GM21619 (cell line): Measurements from ENCODE around the gene MAPT.

Experiments
- ATAC-seq: cut with Tn5 transposase; IDR thresholded peaks from one replicate; pipeline ENCODE4 v1.9.1; 2021; ENCODE audit not compliant: unreplicated experiment

Gene MAPT

DNA sequence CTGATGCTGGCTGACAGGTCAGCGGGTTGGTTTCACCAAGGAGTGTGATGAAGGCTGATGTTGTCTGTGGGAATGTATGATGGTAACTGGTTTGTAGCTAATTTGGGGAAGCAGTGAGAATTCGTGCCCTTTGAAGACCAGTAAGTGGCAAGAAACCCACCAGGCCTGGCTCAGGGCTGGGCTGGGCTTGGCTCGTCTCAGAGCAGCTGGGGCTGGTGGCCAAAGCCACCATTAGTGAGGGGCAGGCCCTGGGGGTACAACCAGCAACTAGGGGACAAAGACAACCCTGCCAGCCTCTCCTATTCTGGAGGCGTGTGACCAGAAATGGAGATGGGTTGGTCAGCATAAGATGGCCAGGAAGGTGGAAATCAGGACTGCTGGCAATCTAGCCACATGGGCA lies 91.7 kb downstream of the MAPT start:
- ATAC-seq = no peak

DNA sequence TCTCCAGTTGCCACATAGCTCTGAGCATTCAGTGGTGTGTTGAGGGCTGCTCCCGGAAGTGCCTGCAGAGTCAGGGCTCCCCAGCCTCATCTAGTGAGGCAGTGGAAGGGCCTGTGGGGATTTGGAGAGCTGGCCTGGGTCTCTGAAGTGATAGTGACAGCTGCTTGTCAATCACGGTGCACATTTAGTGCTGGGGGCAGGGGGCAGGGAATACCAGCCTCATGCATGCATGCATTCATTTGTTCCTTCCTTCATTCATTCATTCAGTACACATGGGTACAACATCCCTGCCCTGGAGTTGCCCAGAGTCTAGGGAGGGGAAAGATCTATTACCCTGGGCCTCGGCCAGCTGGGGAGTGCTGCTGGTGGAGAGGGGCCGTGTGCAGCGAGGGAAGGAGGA lies 93.4 kb downstream of the MAPT start:
- ATAC-seq = no peak

DNA sequence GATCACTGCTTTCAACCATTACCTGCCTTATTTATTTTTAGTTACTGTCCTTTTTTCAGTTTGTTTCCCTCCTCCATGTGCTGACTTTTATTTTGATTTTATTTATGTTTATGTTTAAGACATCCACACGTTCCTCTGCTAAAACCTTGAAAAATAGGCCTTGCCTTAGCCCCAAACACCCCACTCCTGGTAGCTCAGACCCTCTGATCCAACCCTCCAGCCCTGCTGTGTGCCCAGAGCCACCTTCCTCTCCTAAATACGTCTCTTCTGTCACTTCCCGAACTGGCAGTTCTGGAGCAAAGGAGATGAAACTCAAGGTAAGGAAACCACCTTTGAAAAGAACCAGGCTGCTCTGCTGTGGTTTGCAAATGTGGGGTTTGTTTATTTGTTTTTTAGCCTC lies 95.4 kb downstream of the MAPT start:
- no peak for ATAC-seq

DNA sequence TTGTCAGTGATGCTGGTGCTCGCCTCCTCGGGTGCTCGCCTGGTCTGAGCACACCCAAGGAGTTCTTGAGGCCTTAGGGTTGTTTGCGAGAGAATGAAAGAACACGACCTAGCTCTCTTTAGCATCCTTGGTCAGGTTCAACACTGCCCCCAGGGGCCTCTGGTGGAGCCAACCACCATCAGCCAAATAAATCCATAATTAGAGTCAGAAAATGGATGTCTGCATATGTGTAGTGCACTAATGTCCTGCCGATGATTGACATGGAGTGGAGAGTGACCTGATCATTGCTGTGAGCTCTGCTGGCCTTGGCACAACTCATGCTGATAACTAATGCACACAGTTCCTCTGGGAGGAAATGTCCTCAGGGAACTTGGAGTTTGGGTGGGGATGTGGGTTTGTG lies 96.5 kb downstream of the MAPT start:
- ATAC-seq = no peak

DNA sequence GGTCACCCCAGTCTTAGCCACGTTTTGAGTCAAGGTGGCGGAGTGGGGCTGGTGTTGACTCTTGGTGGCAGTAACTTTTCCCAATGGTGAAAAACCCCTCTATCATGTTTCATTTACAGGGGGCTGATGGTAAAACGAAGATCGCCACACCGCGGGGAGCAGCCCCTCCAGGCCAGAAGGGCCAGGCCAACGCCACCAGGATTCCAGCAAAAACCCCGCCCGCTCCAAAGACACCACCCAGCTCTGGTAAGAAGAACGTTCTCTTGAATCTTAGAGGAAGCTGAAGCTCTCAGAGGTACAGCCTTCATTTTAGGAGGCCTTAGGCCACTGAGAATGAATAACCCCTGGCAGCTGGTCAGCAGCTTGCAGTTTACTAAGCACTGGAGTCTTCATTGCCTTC lies 97.0 kb downstream of the MAPT start:
- no peak for ATAC-seq

DNA sequence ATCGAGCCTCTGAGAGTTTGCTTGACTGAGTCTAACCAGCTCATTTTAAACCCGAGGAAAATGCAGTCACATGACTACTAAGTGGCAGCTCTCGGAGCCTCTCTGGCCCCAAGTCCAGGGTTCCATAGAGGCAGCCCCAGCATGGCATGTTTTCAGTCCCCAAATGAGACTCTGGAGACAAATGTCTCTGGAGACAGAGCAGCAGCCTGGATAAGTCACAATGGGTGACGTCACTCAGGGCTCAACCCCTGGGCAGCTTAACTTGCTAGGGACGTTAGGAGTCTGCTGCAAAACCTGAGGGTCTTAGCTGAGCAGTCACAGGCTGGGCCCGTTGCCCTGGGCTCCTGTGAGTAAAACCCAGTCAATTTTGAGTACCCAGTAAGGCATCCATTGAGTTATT lies 97.8 kb downstream of the MAPT start:
- no peak for ATAC-seq

DNA sequence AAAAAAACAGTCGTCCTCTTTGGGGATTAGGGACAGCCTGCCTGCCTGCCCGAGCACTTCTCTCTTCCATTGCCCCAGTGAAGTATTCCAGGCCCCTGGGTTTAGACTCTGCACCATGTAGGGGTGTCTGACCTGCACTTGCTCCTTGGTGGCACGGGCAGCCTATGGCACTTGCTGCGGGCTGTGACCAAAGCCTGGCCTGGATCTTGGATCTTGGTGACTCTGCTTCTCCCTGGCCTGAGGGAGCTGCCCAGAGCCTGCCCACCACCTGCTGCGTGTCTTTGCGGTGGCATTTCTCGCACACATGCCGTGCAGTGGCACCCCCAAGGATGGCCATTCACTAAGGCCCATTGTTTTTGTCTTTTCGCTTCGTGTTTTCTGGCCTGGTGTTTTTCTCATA lies 98.5 kb downstream of the MAPT start:
- ATAC-seq = no peak

DNA sequence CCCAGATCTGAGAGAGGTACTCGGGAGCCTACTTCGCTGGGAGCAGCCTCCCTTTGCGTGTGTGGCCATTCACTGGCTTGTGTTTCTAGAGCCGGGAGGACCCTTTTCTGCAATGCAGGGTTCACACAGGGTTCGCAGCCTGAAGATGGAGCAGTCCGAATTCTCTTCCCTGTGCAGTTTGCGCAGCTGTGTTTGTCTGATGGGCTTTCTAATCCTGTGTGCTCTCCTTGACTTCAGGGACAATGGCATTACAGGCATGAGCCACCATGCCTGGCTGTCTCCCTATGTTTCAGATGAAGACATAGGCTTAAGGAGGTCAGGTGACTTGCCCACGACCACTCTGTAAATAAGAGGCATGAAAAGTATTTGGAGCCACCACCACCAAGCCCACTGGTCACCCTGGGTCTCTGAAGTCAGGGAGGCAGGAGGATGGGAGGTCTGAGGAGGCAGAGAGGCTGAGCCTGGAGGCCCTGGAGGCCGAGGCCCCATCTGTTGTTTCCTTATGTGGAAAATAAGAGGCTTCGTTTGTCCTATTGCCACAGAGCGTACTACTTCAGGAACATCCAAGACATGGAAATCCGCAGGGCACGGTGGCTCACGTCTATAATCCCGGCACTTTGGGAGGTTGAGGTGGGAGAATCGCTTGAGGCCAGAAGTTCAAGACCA lies 99.7 kb downstream of the MAPT start:
- ATAC-seq = no peak

DNA sequence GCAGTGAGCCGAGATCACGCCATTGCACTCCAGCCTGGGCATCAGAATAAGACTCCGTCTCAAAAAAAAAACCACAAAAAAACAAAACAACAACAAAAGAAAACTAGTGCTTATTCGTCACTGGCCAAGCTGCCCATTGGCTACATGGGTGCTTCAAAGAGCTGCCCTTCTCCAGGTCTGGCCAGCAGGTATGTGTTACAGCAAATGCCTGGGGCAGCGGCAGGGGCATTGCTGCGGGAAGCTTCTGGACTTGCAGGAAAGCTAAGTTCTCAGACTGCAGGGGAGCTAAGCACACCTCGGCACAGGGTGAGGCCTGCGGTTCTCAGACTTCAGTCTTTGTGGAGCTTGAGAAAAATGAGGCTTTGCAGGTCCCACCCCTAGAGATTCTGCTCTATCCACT lies 100.6 kb downstream of the MAPT start:
- no peak for ATAC-seq

DNA sequence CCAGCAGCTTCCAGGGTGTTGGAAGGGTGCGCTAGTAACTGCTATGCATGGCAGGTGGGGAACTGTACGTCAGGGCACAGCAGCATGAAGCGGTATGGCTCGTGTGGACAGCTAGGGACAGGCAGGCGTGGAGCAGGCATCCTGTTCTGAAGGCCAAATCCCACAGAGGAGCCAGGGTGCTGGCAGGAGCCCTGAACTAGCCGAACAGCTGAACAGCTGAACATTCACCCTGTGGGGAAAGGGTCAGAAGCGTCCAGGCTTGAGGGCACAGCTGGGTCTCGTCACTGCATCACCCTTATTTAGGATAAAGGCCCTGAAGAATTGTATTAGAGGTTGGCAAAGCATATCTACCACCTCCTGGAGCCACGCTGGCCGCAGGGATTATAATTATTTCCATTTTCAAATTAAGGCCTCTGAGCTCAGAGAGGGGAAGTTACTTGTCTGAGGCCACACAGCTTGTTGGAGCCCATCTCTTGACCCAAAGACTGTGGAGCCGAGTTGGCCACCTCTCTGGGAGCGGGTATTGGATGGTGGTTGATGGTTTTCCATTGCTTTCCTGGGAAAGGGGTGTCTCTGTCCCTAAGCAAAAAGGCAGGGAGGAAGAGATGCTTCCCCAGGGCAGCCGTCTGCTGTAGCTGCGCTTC lies 101.4 kb downstream of the MAPT start:
- ATAC-seq = no peak

DNA sequence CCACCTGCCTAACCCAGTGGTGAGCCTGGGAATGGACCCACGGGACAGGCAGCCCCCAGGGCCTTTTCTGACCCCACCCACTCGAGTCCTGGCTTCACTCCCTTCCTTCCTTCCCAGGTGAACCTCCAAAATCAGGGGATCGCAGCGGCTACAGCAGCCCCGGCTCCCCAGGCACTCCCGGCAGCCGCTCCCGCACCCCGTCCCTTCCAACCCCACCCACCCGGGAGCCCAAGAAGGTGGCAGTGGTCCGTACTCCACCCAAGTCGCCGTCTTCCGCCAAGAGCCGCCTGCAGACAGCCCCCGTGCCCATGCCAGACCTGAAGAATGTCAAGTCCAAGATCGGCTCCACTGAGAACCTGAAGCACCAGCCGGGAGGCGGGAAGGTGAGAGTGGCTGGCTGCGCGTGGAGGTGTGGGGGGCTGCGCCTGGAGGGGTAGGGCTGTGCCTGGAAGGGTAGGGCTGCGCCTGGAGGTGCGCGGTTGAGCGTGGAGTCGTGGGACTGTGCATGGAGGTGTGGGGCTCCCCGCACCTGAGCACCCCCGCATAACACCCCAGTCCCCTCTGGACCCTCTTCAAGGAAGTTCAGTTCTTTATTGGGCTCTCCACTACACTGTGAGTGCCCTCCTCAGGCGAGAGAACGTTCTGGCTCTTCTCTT lies 102.1 kb downstream of the MAPT start:
- ATAC-seq = no peak

DNA sequence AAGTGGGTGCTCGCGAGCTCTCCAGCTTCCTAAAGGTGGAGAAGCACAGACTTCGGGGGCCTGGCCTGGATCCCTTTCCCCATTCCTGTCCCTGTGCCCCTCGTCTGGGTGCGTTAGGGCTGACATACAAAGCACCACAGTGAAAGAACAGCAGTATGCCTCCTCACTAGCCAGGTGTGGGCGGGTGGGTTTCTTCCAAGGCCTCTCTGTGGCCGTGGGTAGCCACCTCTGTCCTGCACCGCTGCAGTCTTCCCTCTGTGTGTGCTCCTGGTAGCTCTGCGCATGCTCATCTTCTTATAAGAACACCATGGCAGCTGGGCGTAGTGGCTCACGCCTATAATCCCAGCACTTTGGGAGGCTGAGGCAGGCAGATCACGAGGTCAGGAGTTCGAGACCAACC lies 102.8 kb downstream of the MAPT start:
- no peak for ATAC-seq

DNA sequence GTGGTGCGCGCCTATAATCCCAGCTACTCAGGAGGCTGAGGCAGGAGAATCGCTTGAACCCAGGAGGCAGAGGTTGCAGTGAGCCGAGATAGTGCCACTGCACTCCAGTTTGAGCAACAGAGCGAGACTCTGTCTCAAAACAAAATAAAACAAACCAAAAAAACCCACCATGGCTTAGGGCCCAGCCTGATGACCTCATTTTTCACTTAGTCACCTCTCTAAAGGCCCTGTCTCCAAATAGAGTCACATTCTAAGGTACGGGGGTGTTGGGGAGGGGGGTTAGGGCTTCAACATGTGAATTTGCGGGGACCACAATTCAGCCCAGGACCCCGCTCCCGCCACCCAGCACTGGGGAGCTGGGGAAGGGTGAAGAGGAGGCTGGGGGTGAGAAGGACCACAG lies 103.3 kb downstream of the MAPT start:
- ATAC-seq = no peak

DNA sequence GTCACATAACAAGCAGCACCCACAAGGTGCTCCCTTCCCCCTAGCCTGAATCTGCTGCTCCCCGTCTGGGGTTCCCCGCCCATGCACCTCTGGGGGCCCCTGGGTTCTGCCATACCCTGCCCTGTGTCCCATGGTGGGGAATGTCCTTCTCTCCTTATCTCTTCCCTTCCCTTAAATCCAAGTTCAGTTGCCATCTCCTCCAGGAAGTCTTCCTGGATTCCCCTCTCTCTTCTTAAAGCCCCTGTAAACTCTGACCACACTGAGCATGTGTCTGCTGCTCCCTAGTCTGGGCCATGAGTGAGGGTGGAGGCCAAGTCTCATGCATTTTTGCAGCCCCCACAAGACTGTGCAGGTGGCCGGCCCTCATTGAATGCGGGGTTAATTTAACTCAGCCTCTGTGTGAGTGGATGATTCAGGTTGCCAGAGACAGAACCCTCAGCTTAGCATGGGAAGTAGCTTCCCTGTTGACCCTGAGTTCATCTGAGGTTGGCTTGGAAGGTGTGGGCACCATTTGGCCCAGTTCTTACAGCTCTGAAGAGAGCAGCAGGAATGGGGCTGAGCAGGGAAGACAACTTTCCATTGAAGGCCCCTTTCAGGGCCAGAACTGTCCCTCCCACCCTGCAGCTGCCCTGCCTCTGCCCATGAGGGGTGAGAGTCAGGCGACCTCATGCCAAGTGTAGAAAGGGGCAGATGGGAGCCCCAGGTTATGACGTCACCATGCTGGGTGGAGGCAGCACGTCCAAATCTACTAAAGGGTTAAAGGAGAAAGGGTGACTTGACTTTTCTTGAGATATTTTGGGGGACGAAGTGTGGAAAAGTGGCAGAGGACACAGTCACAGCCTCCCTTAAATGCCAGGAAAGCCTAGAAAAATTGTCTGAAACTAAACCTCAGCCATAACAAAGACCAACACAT lies 104.9 kb downstream of the MAPT start, which contains the start of gene STH:
STH (plus strand) TSS at position 264 of the 913 bp plus-strand sequence; CDS start at position 294, 30 bp downstream.
- no peak for ATAC-seq

DNA sequence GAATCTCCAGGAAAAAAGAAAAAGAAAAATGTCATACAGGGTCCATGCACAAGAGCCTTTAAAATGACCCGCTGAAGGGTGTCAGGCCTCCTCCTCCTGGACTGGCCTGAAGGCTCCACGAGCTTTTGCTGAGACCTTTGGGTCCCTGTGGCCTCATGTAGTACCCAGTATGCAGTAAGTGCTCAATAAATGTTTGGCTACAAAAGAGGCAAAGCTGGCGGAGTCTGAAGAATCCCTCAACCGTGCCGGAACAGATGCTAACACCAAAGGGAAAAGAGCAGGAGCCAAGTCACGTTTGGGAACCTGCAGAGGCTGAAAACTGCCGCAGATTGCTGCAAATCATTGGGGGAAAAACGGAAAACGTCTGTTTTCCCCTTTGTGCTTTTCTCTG lies 105.5 kb downstream of the MAPT start:
- ATAC-seq = no peak

DNA sequence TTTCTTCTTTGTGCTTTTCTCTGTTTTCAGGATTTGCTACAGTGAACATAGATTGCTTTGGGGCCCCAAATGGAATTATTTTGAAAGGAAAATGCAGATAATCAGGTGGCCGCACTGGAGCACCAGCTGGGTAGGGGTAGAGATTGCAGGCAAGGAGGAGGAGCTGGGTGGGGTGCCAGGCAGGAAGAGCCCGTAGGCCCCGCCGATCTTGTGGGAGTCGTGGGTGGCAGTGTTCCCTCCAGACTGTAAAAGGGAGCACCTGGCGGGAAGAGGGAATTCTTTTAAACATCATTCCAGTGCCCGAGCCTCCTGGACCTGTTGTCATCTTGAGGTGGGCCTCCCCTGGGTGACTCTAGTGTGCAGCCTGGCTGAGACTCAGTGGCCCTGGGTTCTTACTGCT lies 105.9 kb downstream of the MAPT start:
- no peak for ATAC-seq

DNA sequence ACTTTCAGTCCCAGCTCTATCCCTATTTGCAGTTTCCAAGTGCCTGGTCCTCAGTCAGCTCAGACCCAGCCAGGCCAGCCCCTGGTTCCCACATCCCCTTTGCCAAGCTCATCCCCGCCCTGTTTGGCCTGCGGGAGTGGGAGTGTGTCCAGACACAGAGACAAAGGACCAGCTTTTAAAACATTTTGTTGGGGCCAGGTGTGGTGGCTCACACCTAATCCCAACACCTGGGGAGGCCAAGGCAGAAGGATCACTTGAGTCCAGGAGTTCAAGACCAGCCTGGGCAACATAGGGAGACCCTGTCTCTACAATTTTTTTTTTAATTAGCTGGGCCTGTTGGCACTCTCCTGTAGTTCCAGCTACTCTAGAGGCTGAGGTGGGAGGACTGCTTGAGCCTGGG lies 106.4 kb downstream of the MAPT start:
- no peak for ATAC-seq

DNA sequence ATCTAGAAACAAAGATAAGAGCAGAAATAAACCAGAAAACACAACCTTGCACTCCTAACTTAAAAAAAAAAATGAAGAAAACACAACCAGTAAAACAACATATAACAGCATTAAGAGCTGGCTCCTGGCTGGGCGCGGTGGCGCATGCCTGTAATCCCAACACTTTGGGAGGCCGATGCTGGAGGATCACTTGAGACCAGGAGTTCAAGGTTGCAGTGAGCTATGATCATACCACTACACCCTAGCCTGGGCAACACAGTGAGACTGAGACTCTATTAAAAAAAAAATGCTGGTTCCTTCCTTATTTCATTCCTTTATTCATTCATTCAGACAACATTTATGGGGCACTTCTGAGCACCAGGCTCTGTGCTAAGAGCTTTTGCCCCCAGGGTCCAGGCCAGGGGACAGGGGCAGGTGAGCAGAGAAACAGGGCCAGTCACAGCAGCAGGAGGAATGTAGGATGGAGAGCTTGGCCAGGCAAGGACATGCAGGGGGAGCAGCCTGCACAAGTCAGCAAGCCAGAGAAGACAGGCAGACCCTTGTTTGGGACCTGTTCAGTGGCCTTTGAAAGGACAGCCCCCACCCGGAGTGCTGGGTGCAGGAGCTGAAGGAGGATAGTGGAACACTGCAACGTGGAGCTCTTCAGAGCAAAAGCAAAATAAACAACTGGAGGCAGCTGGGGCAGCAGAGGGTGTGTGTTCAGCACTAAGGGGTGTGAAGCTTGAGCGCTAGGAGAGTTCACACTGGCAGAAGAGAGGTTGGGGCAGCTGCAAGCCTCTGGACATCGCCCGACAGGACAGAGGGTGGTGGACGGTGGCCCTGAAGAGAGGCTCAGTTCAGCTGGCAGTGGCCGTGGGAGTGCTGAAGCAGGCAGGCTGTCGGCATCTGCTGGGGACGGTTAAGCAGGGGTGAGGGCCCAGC lies 107.3 kb downstream of the MAPT start:
- ATAC-seq = no peak

DNA sequence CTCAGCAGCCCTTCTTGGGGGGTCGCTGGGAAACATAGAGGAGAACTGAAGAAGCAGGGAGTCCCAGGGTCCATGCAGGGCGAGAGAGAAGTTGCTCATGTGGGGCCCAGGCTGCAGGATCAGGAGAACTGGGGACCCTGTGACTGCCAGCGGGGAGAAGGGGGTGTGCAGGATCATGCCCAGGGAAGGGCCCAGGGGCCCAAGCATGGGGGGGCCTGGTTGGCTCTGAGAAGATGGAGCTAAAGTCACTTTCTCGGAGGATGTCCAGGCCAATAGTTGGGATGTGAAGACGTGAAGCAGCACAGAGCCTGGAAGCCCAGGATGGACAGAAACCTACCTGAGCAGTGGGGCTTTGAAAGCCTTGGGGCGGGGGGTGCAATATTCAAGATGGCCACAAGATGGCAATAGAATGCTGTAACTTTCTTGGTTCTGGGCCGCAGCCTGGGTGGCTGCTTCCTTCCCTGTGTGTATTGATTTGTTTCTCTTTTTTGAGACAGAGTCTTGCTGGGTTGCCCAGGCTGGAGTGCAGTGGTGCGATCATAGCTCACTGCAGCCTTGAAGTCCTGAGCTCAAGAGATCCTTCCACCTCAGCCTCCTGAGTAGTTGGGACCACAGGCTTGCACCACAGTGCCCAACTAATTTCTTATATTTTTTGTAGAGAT lies 108.1 kb downstream of the MAPT start:
- no peak for ATAC-seq

DNA sequence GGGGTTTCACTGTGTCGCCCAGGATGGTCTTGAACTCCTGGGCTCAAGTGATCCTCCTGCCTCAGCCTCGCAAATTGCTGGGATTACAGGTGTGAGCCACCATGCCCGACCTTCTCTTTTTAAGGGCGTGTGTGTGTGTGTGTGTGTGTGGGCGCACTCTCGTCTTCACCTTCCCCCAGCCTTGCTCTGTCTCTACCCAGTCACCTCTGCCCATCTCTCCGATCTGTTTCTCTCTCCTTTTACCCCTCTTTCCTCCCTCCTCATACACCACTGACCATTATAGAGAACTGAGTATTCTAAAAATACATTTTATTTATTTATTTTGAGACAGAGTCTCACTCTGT lies 108.6 kb downstream of the MAPT start:
- ATAC-seq = no peak
